Hematopoietic multipotent progenitor cell (in vitro differentiated cells): ENCODE measurements around the gene DOCK6. TPM values are rescaled to one million over a fixed set of nuclear protein-coding genes. Genes with fewer than 3 reads are reported as not detected.

Experiments used
- DNase-seq, 3 donors: peaks; one replicate each; pipeline ENCODE4 v3.0.0-alpha.2; 2011 to 2015; ENCODE audit warnings: low read depth in 2 of 3, low spot score in 2 of 3
- total RNA-seq: library from RNA; depleted of rRNA; stranded (reverse); fragments of >200 nt; gene quantifications from one replicate; pipeline ENCODE4 v1.2.3, GENCODE V29; 2012

DOCK6 gene
- total RNA-seq, 1 donor = 3.5 TPM

DNA sequence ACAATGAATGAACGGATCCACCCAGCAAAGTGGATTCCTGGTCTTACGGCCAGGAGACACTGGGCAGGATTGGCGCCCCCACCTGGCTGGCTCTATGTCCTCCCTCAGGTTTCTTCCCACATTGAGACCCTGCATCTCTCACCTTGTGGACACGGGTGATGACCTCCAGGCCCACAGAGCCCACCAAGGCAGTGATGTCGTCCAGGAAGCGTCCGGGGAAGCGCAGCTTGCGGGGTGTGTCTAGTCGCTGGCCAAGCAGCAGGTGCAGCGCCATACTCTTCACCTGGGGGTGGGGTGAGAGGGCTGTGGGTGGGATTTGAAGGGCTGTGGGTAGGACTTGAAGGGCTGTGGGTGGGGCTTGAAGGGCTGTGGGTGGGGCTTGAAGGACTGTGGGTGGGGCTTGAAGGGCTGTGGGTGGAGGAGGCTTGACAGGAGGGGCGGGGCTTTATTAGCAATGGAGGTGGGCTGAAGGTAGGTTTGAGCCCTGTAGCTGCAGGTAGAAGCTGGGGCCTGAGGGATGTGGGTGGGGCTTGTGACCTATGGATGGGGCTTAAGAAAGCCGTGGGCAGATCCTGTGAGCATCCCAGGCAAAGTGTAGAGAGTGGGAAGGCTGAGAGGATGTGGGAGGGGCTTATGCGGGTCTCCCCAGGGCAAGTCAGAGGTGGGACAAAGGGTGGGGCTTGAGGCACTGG lies 35.0 kb downstream of the DOCK6 start:
- DNase-seq = peak in 2 of 3 donors; percentile 19 to 26

DNA sequence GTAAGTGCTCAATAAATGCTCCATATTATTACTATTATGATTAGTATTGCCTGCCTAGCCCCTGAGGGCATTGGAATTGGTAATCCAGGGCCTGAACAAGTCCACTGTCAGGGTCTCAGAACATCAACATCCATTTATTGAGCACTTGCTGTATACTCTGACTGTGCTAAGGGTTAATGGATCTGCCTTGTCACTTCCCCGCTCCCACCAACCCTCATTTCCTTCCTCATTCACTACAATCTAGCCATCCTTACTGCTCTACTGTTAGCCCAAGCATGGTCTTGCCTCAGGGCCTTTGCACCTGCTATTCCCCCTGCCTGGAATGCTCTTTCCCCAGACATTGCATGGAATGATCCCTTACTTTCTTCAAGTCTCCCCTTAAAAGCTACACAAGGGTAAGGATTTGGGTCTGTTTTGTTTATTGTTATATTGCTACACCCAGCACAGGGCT lies 35.6 kb downstream of the DOCK6 start:
- peak in 1 of 3 donors; percentile 19 for DNase-seq

DNA sequence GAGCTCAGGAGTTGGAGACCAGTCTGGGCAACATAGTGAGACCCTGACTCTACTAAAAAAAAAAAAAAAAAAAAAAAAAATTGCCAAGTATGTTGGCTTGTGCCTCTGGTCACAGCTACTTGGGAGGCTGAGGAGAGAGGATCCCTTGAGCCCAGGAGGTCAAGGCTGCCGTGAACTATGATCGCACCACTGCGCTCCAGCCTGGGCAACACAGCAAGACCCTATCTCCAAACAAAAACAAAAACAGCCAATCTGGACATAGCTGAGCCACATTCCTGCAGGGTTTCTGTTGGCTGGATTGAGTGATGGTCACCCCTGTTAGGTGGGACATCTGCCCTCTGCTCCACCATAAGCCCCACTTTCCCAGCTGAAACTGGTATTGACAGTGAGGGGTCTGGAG lies 36.5 kb downstream of the DOCK6 start:
- no peak for DNase-seq

DNA sequence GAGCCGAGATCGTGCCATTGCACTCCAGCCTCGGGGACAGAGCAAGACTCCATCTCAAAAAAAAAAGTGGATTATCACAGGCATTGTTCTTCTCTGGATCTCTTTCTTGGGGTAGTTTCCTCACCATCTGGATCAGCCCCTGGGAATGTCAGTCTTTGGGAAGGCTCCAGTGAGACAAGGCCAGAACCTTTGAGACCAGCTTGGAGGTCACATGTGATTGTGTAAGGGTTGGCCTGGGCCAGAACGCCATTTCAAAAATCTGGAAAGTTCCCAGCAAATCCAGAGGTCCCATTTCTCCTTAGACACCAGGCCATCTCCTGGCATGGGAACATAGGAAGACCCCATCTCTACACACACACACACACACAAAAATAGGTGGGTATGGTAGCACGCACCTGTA lies 37.2 kb downstream of the DOCK6 start:
- no peak for DNase-seq

DNA sequence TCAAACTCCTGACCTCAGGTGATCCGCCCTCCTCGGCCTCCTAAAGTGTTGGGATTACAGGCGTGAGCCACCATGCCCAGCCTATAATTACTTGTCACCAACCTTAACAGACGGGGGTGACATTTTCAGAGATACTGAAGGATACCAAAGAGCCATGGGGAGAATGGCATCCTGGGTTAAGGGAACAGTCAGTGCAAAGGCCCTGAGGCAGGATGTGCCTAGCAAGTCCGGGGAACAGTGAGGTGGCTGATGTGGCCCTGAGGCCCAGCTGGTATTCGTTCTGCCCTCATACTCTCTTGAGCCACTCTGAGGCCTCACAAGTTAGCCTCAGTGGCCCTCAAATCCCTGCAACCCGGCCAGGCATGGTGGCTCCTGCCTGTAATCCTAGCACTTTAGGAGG lies 37.9 kb downstream of the DOCK6 start:
- no peak for DNase-seq

DNA sequence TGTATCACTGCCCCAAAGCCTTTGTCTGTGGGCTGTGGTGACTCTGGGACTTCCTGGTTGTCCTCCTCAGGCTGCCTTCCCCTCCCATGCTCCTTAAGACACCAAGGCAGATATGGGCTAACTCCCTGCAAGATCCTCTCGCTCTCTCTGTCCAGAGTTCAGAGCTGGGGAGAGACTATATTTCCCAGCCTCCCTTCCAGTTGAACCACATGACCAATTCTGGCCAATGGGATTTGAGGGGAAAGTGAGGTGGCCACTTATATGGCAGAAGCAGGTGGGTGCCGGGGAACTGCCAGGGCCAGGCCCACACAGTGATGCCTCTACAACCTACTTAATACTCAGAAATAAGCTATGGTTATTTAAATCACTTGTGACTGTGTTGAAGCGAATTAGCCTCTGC lies 39.1 kb downstream of the DOCK6 start:
- DNase-seq = peak in 1 of 3 donors; percentile 24

DNA sequence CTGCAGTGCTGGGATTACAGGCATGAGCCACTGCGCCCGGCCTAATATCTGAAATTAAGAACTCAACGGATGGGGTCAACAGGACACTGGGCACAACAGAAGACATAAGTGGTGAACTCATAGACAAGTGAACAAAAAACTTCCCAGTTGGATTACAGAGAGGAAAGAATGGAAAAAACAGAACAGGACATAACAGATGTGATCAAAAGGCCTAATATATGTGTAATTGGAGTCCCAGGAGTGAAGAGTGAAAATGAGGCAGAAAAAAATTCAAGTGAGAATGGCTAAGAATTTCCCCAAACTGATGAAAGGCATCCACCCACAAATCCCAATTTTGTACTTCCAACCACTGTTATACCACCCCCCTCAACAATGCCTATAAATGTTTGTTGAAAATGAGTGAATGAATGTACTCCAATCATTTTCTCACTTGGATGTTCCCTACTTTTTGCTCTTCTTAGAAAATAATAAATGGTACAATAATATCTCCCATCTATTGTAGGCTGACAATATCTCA lies 41.2 kb downstream of the DOCK6 start:
- no peak for DNase-seq

DNA sequence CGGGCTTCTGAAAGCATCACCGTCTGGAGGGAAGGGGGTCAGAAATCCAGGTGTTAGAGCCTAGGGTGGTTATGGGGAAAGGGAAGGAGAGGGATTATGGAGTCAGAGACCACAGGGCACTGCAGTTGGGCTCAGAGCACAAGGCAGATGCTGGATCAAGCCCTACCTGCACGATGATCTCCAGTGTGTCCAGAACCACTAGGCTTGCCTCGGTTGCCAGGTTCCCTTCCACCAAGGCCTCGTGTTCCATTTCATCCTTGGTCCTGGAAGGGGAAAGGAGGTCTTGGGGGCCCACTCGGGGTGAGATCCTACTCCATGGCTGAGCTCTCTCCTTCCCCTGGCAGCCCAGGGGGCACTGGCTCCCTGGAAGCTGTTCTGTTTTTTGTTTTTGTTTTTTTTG lies 47.9 kb downstream of the DOCK6 start:
- DNase-seq = no peak

DNA sequence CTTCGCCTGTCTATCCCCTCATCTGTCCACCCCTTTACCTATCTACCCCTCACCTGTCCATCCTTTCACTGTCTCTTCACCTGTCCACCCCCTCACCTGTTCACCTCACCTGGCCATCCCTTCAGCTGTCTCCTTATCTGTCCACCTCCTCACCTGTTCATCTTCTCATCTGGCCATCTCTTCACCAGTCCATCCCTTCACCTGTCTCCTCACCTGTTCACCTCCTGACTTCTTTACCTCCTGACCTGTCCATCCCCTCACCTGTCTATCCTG lies 51.7 kb downstream of the DOCK6 start:
- no peak for DNase-seq

DNA sequence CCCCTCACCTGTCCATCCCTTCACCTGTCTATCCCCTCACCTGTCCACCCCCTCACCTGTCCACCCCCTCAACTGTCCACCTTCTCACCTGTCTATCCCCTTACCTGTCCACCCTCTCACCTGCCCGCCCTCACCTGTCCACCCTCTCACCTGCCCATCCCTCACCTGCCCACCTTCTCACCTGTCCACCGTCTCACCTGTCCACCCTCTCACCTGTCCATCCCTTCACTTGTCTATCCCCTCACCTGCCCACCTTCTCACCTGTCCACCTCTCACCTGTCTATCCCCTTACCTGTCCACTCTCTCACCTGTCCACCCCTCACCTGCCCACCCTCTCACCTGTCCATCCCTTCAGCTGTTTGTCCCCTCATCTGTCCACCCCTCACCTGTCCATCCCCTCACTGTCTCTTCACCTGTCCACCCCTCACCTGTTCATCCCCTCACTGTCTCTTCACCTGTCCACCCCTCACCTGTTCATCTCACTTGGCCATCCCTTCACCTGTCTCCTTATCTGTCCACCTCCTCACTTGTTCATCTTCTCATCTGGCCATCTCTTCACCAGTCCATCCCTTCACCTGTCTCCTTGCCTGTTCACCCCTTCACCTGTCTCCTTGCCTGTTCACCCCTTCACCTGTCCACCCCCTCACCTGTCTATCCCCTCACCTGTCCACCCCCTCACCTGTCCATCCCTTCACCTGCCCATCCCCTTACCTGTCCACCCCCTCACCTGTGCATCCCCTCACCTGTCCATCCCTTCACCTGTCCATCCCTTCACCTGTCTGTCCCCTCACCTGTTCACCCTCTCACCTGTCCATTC lies 52.3 kb downstream of the DOCK6 start:
- DNase-seq = no peak

DNA sequence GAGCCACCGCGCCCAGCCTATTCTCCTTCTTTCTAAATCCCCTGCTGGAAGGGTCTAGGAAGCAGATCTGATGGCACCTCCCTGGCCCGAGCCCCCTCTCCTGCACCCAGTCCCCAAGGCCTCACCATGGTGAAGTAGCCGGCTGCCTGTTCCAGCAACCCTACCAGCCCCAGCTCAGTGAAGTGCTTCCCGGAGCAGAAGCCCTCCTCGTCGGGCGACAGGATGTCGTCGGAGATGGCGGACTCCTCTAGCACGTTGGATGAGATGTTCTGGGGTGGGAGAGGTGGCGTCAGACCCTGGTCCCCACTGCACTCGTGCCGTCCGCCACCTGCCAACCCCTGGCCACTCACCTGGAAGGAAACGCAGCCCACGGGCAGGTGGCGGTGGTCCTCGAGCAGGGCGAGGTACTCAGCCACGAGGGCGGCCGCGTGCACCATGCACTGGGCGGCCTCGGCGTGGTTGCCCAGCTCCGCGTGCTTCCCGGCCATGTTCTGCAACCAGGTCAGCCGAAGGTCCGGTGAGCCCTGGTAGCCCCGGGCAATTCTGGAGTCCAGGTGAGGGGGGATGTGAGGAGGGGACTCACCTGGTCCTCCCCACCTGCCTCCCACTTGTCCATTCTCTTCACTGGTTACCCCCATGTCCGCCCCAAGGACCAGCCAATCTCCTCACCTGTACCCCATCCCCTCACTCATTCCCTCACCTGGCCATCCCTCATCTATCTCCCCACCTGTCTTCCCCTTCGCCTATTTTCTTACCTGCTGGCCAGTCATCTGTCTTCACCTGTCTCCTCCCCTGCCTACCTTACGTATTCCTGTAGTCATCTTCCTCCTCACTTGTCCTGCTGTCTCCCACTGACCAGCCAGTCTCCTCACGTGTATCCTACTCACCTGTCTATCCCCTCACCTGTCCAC lies 53.5 kb downstream of the DOCK6 start:
- DNase-seq = no peak

DNA sequence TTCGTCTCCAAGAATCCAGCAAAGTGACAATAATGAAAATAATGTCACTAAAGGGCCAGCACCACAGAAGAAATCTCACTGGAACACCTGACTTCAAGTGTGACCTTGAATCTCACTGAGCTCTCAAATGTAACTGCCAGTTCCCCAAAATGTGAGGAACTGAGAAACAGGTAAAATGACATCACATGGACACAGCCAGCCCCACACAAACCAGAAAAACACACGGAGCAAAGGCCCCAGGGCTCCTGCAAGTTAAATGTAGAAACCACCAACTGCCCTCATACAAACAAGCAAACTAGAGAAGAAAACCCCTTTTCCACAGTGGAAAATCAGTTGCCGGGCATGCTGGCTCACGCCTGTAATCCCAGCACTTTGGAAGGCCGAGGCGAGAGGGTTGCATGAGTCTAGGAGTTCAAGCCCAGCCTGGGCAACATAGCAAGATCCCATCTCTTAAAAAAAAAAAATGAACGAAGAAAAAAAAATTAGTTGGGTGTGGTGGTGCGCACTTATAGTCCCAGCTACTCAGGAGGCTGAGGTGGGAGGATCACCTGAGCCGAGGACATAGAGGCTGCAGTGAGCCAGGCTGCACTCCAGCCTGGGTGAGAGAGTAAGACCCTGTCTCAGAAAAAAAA lies 56.3 kb downstream of the DOCK6 start:
- no peak for DNase-seq

DNA sequence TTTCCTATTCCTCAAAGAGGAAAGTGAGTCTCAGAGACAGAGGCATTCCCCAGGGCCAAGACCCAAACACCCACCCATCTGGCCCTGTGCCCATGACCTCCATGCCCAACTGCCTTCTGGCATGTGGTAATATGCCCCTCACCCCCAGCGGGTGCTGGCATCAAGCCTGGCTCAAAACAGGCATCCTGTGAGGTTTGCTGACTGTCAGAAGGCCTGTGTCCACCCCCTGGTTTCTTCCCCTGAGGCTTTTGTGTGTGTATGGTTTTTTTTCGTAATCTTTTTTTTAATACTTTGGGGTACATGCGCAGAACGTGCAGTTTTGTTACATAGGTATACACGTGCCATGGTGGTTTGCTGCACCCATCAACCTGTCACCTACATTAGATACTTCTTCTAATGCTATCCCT lies 57.4 kb downstream of the DOCK6 start:
- peak in 2 of 3 donors; percentile 93 to 99 for DNase-seq

DNA sequence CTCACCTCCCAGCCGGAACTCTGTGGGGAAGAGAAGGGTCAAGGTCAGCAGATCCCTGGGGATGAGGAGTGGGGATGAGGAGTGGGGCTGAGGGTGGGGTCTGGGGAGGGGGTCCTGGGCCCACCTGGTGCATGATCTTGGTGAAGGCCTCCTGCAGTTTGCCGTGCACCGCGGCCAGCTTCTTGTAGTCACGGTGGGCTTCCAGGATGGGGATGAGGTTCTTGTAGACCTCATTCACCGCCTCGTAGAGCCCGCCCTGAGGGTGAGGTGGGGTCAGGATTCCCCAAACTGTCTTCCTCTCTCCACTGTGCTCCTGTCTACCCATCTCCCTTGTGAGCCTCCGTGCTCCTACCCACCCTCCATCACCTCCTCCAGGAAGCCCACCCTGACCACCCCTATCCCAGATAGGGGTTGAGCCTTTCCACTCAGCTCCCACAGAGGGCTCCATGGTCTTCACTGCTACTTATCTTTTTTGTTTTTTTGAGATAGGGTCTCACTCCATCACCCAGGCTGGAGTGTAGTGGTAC lies 58.2 kb downstream of the DOCK6 start:
- no peak for DNase-seq

DNA sequence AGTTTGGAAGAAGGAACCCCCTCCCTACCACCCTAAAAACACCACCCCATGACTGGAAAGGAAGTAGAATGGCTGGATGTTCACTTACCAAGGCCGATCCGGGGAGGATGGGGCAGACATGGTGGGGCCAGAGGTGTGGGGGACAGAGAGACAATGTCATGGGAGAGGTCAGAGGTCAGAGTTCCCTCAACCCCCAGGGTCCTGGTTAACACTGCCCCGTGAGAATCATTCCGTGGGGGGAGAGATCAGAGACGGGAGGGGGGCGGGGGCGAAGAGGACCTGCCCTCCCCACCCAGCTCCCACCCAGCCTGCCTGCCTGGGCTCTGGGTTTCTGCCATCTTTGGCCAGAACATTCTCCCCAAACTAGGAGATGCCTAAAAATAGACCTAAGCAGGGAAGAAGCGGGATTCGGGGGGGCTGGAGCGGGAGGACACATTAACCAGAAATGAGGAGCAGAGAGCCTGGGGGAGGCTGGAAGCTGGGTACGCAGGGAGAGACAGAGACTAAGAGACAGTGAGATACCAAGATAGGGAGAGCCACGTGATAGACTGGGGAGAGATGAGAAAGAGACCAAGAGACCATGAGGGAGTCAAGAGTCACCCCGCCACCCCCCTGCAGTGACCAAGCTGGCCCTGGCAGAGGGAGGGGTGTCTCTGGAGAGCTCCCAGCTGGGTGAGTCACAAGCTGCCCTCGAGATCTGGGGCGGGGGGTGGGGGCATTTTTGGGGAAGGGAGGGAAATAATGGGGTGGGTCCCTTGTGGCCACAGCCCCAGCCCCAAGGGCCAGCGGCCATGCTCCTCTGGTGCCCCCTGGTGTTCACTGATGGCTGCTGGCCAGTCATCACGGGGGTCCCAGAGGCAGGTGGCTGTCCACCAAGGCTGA lies 58.9 kb downstream of the DOCK6 start:
- DNase-seq = peak in 2 of 3 donors; percentile 84 to 85

DNA sequence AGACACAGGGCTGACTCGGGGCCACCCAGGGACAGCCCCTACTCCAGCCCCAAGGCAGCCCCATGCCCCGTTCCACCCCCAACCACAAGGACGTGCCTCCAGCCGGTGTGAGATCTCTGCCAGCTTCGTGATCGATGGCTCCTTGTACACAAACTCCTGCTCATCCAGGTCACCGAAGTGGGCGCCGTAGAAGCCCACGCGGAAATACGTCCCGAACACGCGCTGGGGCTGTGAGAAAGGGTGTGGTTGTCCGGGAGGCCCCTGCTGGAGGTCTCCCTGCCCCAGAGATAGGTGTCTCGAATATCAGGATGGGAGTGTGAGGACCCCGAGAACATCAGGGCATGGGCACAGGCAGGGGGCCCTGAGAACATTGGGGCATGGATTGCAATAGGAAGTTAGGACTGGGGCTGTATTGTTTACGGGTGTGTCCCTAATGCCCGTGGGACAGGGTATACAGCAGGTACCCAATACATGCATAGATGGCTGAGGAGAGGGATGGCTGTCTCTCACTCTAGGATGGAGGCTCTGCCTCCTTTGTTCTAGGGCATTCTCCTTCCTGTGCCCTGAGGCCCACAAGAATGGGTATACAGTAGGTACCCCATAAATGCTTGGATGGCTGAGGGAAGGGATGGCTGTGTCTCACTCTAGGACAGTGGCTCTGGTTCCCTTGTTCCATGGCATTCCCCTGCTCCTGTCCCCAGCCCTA lies 59.7 kb downstream of the DOCK6 start:
- DNase-seq = no peak

DNA sequence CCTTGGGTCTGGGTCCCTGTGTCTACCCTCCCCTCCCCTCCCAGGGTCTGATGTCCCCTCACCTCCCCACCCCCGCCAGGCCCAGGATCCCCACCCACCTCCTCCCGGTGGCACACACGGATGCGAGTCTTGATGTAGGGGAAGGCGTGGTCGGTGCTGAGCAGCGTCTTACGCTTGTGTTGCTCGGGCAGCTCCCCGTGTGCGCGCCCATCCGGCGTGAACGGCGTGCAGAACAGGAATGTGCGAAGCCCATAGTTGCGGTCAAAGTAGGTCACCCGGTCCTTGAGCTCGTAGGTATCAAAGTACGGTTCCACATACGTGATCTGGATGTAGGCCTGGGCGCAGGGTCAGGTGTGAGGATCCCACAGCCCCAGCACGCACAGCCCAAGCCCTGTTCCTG lies 60.5 kb downstream of the DOCK6 start:
- no peak for DNase-seq

DNA sequence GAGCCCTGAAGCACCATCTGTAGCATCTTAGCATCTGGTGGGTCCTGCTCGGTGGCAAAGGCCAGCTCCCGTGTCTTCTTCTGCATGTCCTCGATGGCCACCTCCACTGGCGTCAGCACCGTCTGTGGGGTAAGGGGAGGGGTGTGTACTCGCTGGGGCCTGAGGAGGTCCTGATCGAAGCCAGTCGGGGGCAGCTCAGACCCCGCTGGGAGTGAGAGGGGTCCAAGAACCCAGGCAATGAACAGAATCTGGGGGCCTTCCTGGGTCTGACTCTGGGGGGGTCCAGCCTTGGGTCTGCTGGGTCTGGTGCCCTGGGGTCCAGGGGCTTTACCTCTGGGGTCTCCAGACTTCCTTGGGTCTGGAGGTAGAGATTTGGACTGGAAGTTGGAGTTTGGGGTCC lies 61.4 kb downstream of the DOCK6 start:
- DNase-seq = no peak
